ENCODE data around the gene ZBTB7B.

The ZBTB7B gene

GRCh38 chr1:155062702-155063411, 60.3 kb downstream of the ZBTB7B start:
- H3K4me2 ChIP-seq: peak overlapping the region; percentile 91 to 100 (median 99)
- peak overlapping the region in 8 of 11 experiments; percentile 44 to 90 (median 86); a peak in 15 of 22 replicates for H3K9ac ChIP-seq
- H3K27me3 ChIP-seq: no peaks in the 10 kb centered on the region
- no peak overlapping the region for H3K27ac ChIP-seq
- H3K36me3 ChIP-seq: peaks cover 25 to 53% (median 45%) of the 10 kb centered on the region in 11 experiments
- TF ChIP-seq Cebpa-rat (IDR thresholded peaks at IDR 0.05): no peak
- H3K4me1 ChIP-seq: peaks cover 56 to 62% (median 59%) of the 10 kb centered on the region in 10 experiments
- no peaks in the 10 kb centered on the region for H3K9me3 ChIP-seq (replicated peaks in 1 of 11)
- peaks cover 15 to 89% (median 49%) of the 10 kb centered on the region in 11 experiments; a peak in 21 of 22 replicates for H4K20me1 ChIP-seq
- H3K4me3 ChIP-seq: peak overlapping the region; percentile 74 to 94 (median 83)

GRCh38 chr1:155063550-155064110, 61.0 kb downstream of the ZBTB7B start, which contains the start of gene EFNA4:
TSS of gene EFNA4 (plus strand) at chr1:155063740. CDS start at chr1:155063824, 84 bp downstream.
- peaks cover 63 to 70% (median 67%) of the 10 kb centered on the region in 10 experiments for H3K4me1 ChIP-seq
- no peaks in the 10 kb centered on the region for H3K9me3 ChIP-seq (replicated peaks in 1 of 11)
- H3K4me2 ChIP-seq: peak within 1 kb of the TSS; percentile 91 to 100 (median 99)
- peak within 1 kb of the TSS; percentile 82 to 90 (median 85) for H3K9ac ChIP-seq
- peak within 1 kb of the TSS; percentile 41 to 89 (median 81); a peak in 21 of 22 replicates for H3K27ac ChIP-seq
- H3K36me3 ChIP-seq: peaks cover 19 to 52% (median 45%) of the 10 kb centered on the region in 11 experiments
- H4K20me1 ChIP-seq: peaks cover 15 to 83% (median 47%) of the 10 kb centered on the region in 11 experiments; a peak in 21 of 22 replicates
- peak within 1 kb of the TSS; percentile 74 to 94 (median 83) for H3K4me3 ChIP-seq
- TF ChIP-seq Cebpa-rat (IDR thresholded peaks at IDR 0.05): no peak
- no peaks in the 10 kb centered on the region for H3K27me3 ChIP-seq

GRCh38 chr1:155064111-155064831, 61.7 kb downstream of the ZBTB7B start:
- TF ChIP-seq Cebpa-rat (IDR thresholded peaks at IDR 0.05): no peak
- no peaks in the 10 kb centered on the region for H3K9me3 ChIP-seq (replicated peaks in 1 of 11)
- H3K4me2 ChIP-seq: peak overlapping the region; percentile 91 to 100 (median 99)
- peaks cover 15 to 83% (median 49%) of the 10 kb centered on the region in 11 experiments; a peak in 21 of 22 replicates for H4K20me1 ChIP-seq
- H3K27ac ChIP-seq: peak overlapping the region in 10 of 11 experiments; percentile 76 to 89 (median 81); a peak in 21 of 22 replicates
- peak overlapping the region; percentile 82 to 90 (median 85) for H3K9ac ChIP-seq
- H3K4me1 ChIP-seq: peaks cover 70 to 76% (median 73%) of the 10 kb centered on the region in 10 experiments
- H3K4me3 ChIP-seq: peak overlapping the region; percentile 74 to 94 (median 83)
- peaks cover 14 to 52% (median 45%) of the 10 kb centered on the region in 11 experiments; a peak in 21 of 22 replicates for H3K36me3 ChIP-seq
- no peaks in the 10 kb centered on the region for H3K27me3 ChIP-seq

- peaks cover 15 to 80% (median 54%) of the 10 kb centered on the region in 11 experiments; a peak in 21 of 22 replicates for H4K20me1 ChIP-seq
- H3K9ac ChIP-seq: peak overlapping the region; percentile 12 to 90 (median 85); a peak in 19 of 22 replicates
- TF ChIP-seq Cebpa-rat (IDR thresholded peaks at IDR 0.05): no peak
- H3K4me3 ChIP-seq: peak overlapping the region; percentile 74 to 94 (median 83); a peak in 19 of 20 replicates
- no peaks in the 10 kb centered on the region for H3K27me3 ChIP-seq
- H3K36me3 ChIP-seq: peaks cover 13 to 49% (median 40%) of the 10 kb centered on the region in 11 experiments; a peak in 21 of 22 replicates
- H3K4me1 ChIP-seq: peaks cover 76 to 83% (median 80%) of the 10 kb centered on the region in 10 experiments
- peak overlapping the region; percentile 91 to 100 (median 99) for H3K4me2 ChIP-seq
- peak overlapping the region in 1 of 11 experiments; percentile 16; a peak in 1 of 22 replicates for H3K27ac ChIP-seq
- H3K9me3 ChIP-seq (replicated peaks in 1 of 11): no peaks in the 10 kb centered on the region
These were observed 62.3 kb downstream of the ZBTB7B start for GRCh38 chr1:155064832-155065429.

GRCh38 chr1:155066777-155067176, 64.2 kb downstream of the ZBTB7B start:
- peaks cover 6 to 63% (median 42%) of the 10 kb centered on the region in 11 experiments; a peak in 20 of 22 replicates for H4K20me1 ChIP-seq
- peak overlapping the region in 4 of 11 experiments; percentile 3 to 45 (median 24); a peak in 5 of 22 replicates for H3K27ac ChIP-seq
- H3K9ac ChIP-seq: peak overlapping the region in 8 of 11 experiments; percentile 24 to 54 (median 40); a peak in 11 of 22 replicates
- no peaks in the 10 kb centered on the region for H3K9me3 ChIP-seq (replicated peaks in 1 of 11)
- H3K4me1 ChIP-seq: peaks cover 82 to 92% (median 89%) of the 10 kb centered on the region in 10 experiments
- peak overlapping the region; percentile 55 to 100 (median 67) for H3K4me2 ChIP-seq
- peaks cover 8 to 35% (median 28%) of the 10 kb centered on the region in 11 experiments; a peak in 18 of 22 replicates for H3K36me3 ChIP-seq
- TF ChIP-seq Cebpa-rat (IDR thresholded peaks at IDR 0.05): no peak
- H3K4me3 ChIP-seq: no peak overlapping the region
- no peaks in the 10 kb centered on the region for H3K27me3 ChIP-seq
